ENCODE data around the gene TMEM130. TPM values are rescaled to one million over a fixed set of nuclear protein-coding genes. Genes with fewer than 3 reads are reported as not detected.

Gene TMEM130
- total RNA-seq, 2 donors from 2014 or later = 1.1 TPM; not detected in 1

DNA sequence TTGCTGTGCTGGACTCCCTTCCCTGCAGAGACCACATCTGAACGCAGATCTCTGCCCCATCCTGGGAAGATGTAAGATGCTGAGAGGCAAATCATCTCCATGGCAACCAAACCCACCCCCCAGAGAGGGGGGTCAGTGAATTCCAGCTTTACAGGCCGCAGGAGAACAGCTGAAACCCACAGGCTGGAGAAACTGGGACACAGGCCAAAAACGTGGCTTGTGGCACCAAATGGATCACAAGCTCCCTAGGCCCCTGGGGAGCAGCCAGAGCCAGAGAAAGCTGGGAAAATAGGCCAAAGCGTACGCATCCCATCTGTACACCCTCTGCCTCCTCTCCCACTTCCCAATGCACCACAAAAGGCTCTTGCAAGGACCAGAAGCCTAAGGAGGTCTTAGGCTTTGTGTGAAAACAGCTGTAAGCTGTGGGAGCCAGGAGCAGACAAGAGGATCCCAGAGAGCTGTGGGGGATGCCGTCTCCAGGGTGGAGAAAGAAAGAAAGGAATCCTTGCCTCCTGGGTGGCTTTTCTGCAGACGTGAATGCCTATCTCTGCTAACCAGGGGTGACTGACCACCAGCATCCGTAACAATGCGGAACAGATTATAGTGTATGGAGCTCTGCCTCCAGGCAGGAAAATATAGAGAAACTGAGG is 59.5 kb downstream of the TMEM130 start:
- Histone ChIP-seq H3K27ac (no peak overlapping the region), H3K9me3 (no peaks in the 10 kb centered on the region), H3K4me3 (no peak overlapping the region), H3K27me3 (no peaks in the 10 kb centered on the region), H3K36me3 (no peaks in the 10 kb centered on the region), H3K4me1 (peaks cover 0 to 7% of the 10 kb centered on the region in 2 donors)
- TF ChIP-seq, protein P1, sequence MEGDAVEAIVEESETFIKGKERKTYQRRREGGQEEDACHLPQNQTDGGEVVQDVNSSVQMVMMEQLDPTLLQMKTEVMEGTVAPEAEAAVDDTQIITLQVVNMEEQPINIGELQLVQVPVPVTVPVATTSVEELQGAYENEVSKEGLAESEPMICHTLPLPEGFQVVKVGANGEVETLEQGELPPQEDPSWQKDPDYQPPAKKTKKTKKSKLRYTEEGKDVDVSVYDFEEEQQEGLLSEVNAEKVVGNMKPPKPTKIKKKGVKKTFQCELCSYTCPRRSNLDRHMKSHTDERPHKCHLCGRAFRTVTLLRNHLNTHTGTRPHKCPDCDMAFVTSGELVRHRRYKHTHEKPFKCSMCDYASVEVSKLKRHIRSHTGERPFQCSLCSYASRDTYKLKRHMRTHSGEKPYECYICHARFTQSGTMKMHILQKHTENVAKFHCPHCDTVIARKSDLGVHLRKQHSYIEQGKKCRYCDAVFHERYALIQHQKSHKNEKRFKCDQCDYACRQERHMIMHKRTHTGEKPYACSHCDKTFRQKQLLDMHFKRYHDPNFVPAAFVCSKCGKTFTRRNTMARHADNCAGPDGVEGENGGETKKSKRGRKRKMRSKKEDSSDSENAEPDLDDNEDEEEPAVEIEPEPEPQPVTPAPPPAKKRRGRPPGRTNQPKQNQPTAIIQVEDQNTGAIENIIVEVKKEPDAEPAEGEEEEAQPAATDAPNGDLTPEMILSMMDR (IDR thresholded peaks at IDR 0.05) = no peak
- no peak for DNase-seq (ENCODE audit: low spot score)

DNA sequence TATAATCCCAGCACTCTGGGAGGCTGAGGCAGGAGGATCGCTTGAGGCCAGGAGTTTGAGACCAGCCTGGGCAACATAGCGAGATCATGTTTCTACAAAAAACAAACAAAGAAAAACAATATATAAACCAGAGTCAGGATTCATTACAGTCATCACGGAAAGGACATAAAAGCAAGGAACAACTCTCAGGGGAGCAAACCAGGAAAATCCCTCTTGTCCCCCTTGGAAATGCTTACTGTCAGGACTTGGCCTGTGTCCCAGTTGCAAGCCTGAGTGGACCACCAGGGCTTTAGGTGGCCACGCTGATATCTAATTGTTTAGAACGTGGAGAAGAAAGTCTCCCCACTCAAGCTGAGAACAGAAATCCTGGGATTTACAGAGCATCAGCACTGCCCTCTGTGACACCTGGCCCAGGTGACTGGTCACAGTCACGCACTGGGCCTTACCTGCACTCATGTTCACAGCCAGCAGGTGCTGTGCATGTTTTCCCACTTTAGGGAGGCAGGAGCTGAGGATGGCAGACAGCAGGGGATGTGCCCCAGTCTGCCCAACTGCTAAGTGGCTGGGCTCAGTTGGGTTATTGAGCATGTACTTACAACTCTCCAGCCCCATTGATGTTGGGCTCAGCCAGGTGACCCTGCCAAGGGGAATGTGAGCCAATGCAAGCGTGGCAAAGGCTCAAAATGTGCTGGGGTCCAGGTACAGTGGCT is 60.9 kb downstream of the TMEM130 start:
- no peak overlapping the region for H3K4me3 ChIP-seq
- no peak for DNase-seq (ENCODE audit: low spot score)
- H3K27me3 ChIP-seq = no peaks in the 10 kb centered on the region
- TF ChIP-seq, protein P1 (IDR thresholded peaks at IDR 0.05) = no peak
- H3K36me3 ChIP-seq = no peaks in the 10 kb centered on the region
- H3K27ac ChIP-seq = no peak overlapping the region
- H3K9me3 ChIP-seq = no peaks in the 10 kb centered on the region
- H3K4me1 ChIP-seq = peaks cover 0 to 7% of the 10 kb centered on the region in 2 donors

DNA sequence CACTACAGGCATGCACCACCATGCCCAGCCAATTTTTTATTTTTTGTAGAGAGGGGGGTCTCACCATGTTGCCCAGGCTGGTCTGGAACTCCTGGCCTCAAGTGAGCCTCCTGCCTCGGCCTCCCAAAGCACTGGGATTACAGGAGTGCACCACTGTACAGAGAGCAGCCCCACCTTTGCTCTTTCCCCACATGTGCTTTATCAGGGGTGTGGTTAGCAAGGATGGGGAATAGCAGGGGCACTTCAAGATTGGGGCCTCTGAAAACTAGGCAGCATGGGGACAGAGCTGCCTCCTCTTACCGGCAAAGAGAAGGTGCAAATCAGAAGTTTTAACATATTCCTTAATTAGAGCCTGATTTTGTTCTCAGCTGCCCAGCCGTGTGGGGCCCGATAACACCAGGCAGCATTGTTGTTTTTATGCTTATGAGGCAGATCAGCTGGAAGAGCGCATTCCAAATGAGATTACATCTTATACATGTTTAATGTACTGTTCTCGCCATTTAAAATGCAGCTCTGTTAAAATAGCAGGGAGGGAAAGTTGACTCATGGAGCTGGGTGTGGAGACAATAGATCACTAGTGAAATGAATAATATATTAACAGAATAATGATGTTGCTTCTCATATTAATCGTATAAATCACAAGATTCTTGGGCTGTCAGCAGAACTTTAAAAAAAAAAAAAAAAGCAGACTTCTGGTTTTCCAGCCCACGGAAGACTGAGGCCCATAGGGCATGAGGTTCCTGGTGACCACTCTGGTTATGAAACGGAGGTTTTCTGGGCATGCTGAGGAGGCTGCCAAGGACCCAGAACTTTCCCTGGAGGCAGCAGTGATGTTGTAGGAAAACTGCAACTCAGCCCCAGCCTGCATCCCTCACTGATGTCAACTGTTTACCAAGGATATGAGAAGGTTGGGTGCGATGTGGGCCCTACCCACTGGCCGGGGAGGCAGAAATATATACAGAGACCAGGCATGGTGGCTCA is 62.5 kb downstream of the TMEM130 start:
- Histone ChIP-seq H3K27me3 (no peaks in the 10 kb centered on the region), H3K4me3 (no peak overlapping the region), H3K27ac (no peak overlapping the region), H3K4me1 (peaks cover 0 to 7% of the 10 kb centered on the region in 2 donors), H3K9me3 (no peaks in the 10 kb centered on the region), H3K36me3 (no peaks in the 10 kb centered on the region)
- no peak for DNase-seq (ENCODE audit: low spot score)
- TF ChIP-seq, protein P1 (IDR thresholded peaks at IDR 0.05) = no peak

- DNase-seq (ENCODE audit: low spot score) = no peak
- H3K36me3 ChIP-seq = no peaks in the 10 kb centered on the region
- H3K4me1 ChIP-seq = peaks cover 0 to 7% of the 10 kb centered on the region in 2 donors
- H3K27me3 ChIP-seq = no peaks in the 10 kb centered on the region
- peaks cover 0 to 6% of the 10 kb centered on the region in 2 donors for H3K9me3 ChIP-seq
- H3K4me3 ChIP-seq = no peak overlapping the region
- TF ChIP-seq, protein P1 (IDR thresholded peaks at IDR 0.05) = no peak
- H3K27ac ChIP-seq = no peak overlapping the region
These were observed 63.6 kb downstream of the TMEM130 start for GRCh38 chr7:98805956-98806838.

DNA sequence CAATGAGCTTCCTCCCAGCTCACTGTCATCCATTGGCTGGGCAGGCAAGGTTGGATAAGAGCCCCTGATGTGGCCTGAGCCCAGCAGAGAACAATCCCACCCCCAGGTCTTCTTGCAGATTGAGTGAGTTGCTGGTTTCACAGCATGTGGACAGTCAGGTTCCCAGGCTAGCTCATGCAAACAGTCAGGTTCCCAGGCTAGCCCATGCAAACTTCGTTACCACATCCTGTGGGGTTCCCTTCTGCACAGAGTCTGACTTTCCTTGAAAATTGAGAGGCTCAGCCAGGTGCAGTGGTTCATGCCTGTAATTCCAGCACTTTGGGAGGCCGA is 67.1 kb downstream of the TMEM130 start:
- Histone ChIP-seq H3K4me1 (no peaks in the 10 kb centered on the region), H3K9me3 (peaks cover 0 to 14% of the 10 kb centered on the region in 2 donors), H3K27ac (no peak overlapping the region), H3K36me3 (no peaks in the 10 kb centered on the region), H3K4me3 (no peak overlapping the region), H3K27me3 (no peaks in the 10 kb centered on the region)
- TF ChIP-seq, protein P1 (IDR thresholded peaks at IDR 0.05) = no peak
- DNase-seq (ENCODE audit: low spot score) = no peak
